Glomerular visceral epithelial cell (primary cell): ENCODE data around the gene REPS2.
A peak's percentile ranks its signal among the peaks of the same experiment; 100 is the strongest.

ENCODE experiments used
- DNase-seq: peaks from one replicate; pipeline ENCODE4 v3.0.0-alpha.2; 2016; ENCODE audit errors: extremely low spot score

The REPS2 gene

DNA sequence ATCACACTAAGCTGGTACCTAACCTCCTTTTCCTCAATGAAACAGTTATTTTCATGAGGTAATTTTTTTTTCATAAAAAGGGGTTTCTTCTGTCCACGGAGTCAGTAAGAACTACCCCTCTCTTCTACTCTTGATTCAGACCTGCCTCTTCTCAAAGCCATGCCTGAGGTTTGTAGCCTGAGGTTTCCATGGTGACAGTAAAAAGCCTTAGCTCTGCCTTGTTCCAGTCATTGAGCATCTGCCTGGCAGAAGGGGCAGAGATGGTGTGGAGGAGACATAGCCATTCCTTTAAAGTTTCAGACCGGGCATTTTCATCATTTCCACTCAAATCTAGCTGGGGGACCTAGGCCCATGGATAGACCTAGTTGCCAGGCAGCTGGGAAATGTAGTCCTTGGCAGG, 135.5 kb downstream of the REPS2 start:
- DNase-seq: no peak

- DNase-seq: peak; percentile 10
These were observed 136.4 kb downstream of the REPS2 start for GRCh38 chrX:17082831-17083230.

- DNase-seq: no peak
These were observed 139.9 kb downstream of the REPS2 start for GRCh38 chrX:17086317-17086716.

- no peak for DNase-seq
These were observed 148.7 kb downstream of the REPS2 start for GRCh38 chrX:17095161-17095560.

GRCh38 chrX:17098516-17099247, 152.2 kb downstream of the REPS2 start:
- no peak for DNase-seq

- DNase-seq: no peak
These were observed 158.0 kb downstream of the REPS2 start for GRCh38 chrX:17104433-17104832.

GRCh38 chrX:17120816-17121215, 174.4 kb downstream of the REPS2 start:
- DNase-seq: no peak

GRCh38 chrX:17154001-17154400, 207.5 kb downstream of the REPS2 start:
- DNase-seq: no peak

DNA sequence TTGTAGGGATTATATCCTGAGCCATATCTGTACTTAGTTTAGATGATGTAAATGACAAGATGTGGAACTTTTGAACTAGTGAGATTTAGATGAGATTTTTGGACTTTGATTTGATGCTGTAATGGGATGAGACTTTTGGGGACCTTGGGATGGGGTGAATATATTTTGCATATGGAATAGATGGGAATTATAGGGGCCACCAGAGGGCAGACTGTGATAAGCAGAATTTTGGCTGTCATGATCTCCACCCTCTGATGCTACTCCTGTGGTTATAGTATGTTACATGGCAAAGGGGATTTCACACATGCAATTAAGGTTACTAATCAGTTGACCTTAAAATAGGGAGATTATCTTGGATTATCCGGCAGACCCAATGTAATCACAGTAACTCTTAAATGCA, 214.5 kb downstream of the REPS2 start:
- DNase-seq: peak; percentile 1

DNA sequence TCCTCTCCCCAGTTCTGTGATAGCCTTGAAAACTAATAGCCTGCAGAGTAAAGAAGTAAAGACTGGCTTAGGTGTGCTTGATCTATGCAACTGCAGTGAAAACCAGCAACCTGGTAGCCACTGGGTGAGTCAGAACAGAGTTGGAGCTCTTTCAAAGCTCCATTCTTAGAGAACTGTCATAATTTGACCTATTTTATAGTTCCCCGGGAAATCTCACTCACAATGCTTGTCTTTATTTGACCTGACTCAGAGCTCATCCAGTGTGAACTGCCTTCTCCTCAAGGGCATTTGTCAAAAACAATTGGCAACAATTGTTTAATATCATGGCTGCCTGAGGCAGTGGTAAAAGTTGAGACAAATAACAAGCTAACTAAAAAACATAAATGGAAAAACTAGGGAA, 215.5 kb downstream of the REPS2 start:
- no peak for DNase-seq

- no peak for DNase-seq
These were observed 217.6 kb downstream of the REPS2 start for GRCh38 chrX:17164079-17164478.

DNA sequence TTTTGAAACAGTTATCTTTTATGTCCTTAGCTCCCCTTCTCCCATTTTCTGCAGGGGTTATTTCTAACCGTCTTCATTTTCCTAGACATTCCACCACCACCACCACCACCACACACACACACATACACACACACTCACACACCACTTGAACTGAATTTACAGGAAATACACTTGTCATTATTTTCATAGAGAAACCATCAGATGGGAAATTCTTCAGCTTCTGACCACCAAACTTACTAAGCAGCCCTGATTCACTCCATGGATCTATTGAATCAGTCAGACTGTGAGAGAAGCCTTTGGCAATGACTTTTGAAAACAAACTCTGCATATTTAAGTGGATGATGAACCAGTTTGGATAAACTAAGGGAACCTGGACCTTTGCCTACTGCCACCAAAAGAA, 218.5 kb downstream of the REPS2 start:
- DNase-seq: no peak

GRCh38 chrX:17167915-17168314, 221.5 kb downstream of the REPS2 start:
- DNase-seq: no peak

DNA sequence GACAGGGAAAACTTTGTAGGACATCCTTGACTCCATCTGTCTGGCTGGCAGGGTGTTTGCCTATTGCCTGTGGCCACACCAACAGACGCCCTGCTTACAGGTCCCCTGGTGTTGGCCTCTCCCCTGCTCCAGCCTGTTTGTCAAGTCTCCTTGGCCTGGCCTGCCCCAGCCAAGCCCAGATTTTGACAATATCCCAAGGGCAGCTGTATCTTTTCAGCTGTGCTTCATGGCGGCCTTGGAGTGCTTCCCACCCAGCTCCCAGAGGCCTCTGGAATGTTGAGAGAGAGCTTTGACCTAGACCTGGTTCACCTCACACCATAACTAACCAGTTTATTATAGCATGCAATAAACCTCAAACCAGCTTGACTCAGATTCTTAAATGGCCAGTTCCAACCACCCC, 224.5 kb downstream of the REPS2 start:
- no peak for DNase-seq

DNA sequence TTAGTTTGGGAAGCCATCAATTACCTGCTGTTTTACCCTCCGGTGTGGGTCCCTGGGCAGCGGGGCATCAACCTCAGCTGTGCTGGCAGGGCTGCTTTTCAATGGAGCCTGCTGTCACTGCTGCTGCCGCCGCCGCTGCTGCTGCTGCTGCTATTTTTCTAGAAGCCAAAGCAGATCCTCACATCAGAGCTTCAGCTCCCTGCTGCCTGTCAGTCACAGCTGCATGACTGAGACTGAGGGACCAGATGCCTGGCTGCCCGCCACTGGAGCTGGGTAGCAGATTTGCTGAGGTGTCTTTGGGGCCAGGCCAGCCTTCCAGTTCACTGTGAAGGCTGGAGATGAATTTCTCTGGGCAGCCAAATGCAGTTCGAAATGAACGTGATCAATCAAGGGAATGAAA, 228.2 kb downstream of the REPS2 start:
- DNase-seq: no peak

GRCh38 chrX:17182317-17182716, 235.9 kb downstream of the REPS2 start:
- no peak for DNase-seq

DNA sequence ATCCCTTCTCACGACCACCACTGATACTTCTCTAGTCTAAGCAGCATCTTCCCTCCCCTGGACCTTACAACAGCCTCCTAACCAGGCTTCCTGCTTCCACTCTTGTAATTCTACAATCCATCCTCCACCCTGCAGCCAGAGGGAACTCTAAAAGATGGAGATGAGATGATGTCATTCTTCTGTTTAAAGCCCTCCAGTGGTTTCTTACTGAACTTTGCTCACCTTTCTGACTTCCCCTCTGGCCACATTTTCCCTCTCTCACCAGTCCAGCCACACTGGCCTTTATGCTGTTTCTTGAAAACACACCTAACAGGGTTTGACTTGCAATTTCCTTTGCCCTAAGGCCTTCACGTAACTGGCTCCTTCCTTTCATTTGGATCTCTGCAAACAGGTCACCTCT, 237.1 kb downstream of the REPS2 start:
- DNase-seq: no peak

- no peak for DNase-seq
These were observed 239.0 kb downstream of the REPS2 start for GRCh38 chrX:17185431-17185830.

DNA sequence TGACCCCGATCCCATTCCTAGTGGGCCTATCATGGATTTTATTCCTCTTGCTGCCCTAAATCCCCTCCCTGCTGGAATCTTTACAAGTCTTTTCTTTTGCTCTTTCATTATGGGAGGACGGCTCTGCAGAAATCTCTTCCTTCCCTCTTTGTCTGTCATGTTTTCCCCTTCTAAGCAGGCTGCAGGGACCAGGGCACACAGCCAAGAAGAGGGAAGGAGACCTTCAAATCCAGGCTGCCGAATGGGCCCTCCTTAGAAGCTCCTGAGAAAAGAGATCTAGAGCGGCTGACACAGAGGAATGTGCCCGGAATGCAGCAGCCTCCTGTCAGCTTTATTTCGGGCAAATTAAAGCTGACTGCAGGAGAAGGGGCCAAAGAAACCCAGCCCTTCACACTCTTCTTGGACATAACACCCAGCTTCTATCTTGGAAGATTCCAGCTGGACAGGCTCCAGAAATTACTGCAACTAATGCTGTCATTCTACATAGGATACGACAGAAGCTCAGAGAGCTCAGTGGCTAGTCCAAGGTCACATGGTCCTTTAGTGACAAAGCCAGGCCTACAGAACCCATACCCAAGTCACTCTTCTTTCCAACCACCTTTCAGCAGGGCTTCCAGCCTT, 240.8 kb downstream of the REPS2 start:
- DNase-seq: no peak

DNA sequence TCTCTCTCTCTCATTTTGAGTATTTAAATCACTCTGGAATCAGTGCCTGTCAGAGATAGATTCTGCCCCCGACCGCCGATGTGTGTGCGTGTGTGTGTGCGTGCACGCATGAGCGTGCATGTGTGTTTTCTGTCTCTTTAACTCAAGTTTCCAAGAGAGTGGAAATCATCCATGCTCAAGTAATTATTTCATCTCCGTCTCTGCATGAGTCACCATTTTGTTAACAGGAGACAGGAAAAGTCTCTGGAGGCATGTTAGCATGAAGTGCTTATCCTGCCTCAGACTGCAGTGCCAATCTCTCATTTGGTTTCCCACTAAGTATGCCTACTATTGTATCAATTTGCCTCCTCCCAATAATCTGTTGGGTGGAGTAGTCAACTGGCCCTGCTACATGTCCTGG, 245.6 kb downstream of the REPS2 start:
- DNase-seq: peak; percentile 52
